Osteocyte (in vitro differentiated cells): ENCODE results near the gene ANKRD44. TPM values are rescaled to one million over a fixed set of nuclear protein-coding genes. Genes with fewer than 3 reads are reported as not detected.

ENCODE experiments used
- DNase-seq: peaks from one replicate; pipeline ENCODE4 v3.0.0; 2021; ENCODE audit warnings: mixed read lengths; ENCODE audit not compliant: unreplicated experiment; ENCODE audit errors: extremely low spot score
- H3K27ac Mint-ChIP-seq: one replicate; pipeline ENCODE4 v1.8.0; 2021; ENCODE audit warnings: mild to moderate bottlenecking, mixed read lengths; ENCODE audit not compliant: unreplicated experiment
- H3K27me3 Mint-ChIP-seq: one replicate; pipeline ENCODE4 v1.8.0; 2021; ENCODE audit warnings: mixed read lengths; ENCODE audit not compliant: unreplicated experiment
- H3K36me3 Mint-ChIP-seq: one replicate; pipeline ENCODE4 v1.8.0; 2021; ENCODE audit warnings: mixed read lengths; ENCODE audit not compliant: unreplicated experiment
- H3K4me1 Mint-ChIP-seq: one replicate; pipeline ENCODE4 v1.8.0; 2021; ENCODE audit warnings: mixed read lengths; ENCODE audit not compliant: unreplicated experiment
- H3K4me3 Mint-ChIP-seq: one replicate; pipeline ENCODE4 v1.8.0; 2021; ENCODE audit warnings: mild to moderate bottlenecking, moderate library complexity, mixed read lengths; ENCODE audit not compliant: unreplicated experiment
- H3K9me3 Mint-ChIP-seq: one replicate; pipeline ENCODE4 v1.8.0; 2021; ENCODE audit warnings: mixed read lengths; ENCODE audit not compliant: unreplicated experiment
- CTCF ChIP-seq: fragments of 200-600 bp; sonication (generic); IDR thresholded peaks from 2 replicates; pipeline ENCODE4 v1.5.0; 2021; ENCODE audit warnings: antibody characterized with exemption, mild to moderate bottlenecking, moderate library complexity
- total RNA-seq: library from RNA; stranded (reverse); gene quantifications from 2 replicates; pipeline ENCODE4 v1.2.1, GENCODE V29; 2021

ANKRD44 gene
- total RNA-seq, 1 donor from 2014 or later, result 16.6 TPM

GRCh38 chr2:197211881-197212342 lies 98.7 kb downstream of the ANKRD44 start:
- no peak for TF ChIP-seq CTCF
- DNase-seq, result no peak
- Mint-ChIP-seq H3K4me3 (no peak overlapping the region), H3K27me3 (no peaks in the 10 kb centered on the region), H3K9me3 (no peaks in the 10 kb centered on the region), H3K4me1 (peaks cover 31% of the 10 kb centered on the region), H3K27ac (no peak overlapping the region), H3K36me3 (no peaks in the 10 kb centered on the region)

- no peak for TF ChIP-seq CTCF
- Mint-ChIP-seq H3K36me3 (no peaks in the 10 kb centered on the region), H3K4me3 (no peak overlapping the region), H3K27ac (no peak overlapping the region), H3K4me1 (peaks cover 22% of the 10 kb centered on the region), H3K27me3 (no peaks in the 10 kb centered on the region), H3K9me3 (no peaks in the 10 kb centered on the region)
- DNase-seq, result no peak
These were observed 100.2 kb downstream of the ANKRD44 start for GRCh38 chr2:197210430-197210829.

- no peak for TF ChIP-seq CTCF
- Mint-ChIP-seq H3K9me3 (no peaks in the 10 kb centered on the region), H3K27ac (no peak overlapping the region), H3K4me1 (peaks cover 26% of the 10 kb centered on the region), H3K4me3 (no peak overlapping the region), H3K36me3 (no peaks in the 10 kb centered on the region), H3K27me3 (no peaks in the 10 kb centered on the region)
- no peak for DNase-seq
These were observed 100.7 kb downstream of the ANKRD44 start for GRCh38 chr2:197209742-197210408.

- no peak for TF ChIP-seq CTCF
- H3K4me3 Mint-ChIP-seq, result no peak overlapping the region
- H3K4me1 Mint-ChIP-seq, result peaks cover 32% of the 10 kb centered on the region
- no peak overlapping the region for H3K27ac Mint-ChIP-seq
- H3K9me3 Mint-ChIP-seq, result no peaks in the 10 kb centered on the region
- H3K27me3 Mint-ChIP-seq, result no peaks in the 10 kb centered on the region
- no peaks in the 10 kb centered on the region for H3K36me3 Mint-ChIP-seq
- no peak for DNase-seq
These were observed 101.3 kb downstream of the ANKRD44 start for GRCh38 chr2:197209246-197209645.

GRCh38 chr2:197208841-197209240 lies 101.7 kb downstream of the ANKRD44 start:
- DNase-seq, result no peak
- no peaks in the 10 kb centered on the region for H3K27me3 Mint-ChIP-seq
- no peak overlapping the region for H3K27ac Mint-ChIP-seq
- TF ChIP-seq CTCF, result no peak
- H3K36me3 Mint-ChIP-seq, result no peaks in the 10 kb centered on the region
- no peaks in the 10 kb centered on the region for H3K9me3 Mint-ChIP-seq
- peaks cover 34% of the 10 kb centered on the region for H3K4me1 Mint-ChIP-seq
- no peak overlapping the region for H3K4me3 Mint-ChIP-seq
